Aorta (tissue), 5 donors: ENCODE results near the gene PAFAH1B2. TPM values are rescaled to one million over a fixed set of nuclear protein-coding genes. Genes with fewer than 3 reads are reported as not detected.

Experiments used
- ATAC-seq: fragments of 200-7000 bp; cut with Tn5 transposase; one replicate; pipeline ENCODE4 v1.9.1; 2022; ENCODE audit warnings: moderate library complexity; ENCODE audit not compliant: low FRiP score
- DNase-seq, 2 donors: peaks; one replicate each; pipeline ENCODE4 v3.0.0-alpha.2; 2020
- H3K27ac ChIP-seq, 2 donors: one replicate each; pipeline ENCODE4 v1.5.1; 2013; ENCODE audit warnings: low read length in 2 of 2, mild to moderate bottlenecking in 2 of 2, moderate library complexity in 2 of 2, control low read depth in 1 of 2, inconsistent platforms in 1 of 2, low read depth in 1 of 2
- H3K27me3 ChIP-seq, 2 donors: one replicate each; pipeline ENCODE4 v1.6.1; 2013; ENCODE audit warnings: control low read depth in 1 of 2, low read length in 1 of 2, mild to moderate bottlenecking in 1 of 2, moderate library complexity in 1 of 2; ENCODE audit not compliant: insufficient read depth in 2 of 2, control insufficient read depth in 1 of 2
- H3K36me3 ChIP-seq, 2 donors: one replicate each; pipeline ENCODE4 v1.6.1; 2013; ENCODE audit warnings: control low read depth in 1 of 2, low read length in 1 of 2, mild to moderate bottlenecking in 1 of 2; ENCODE audit not compliant: insufficient read depth in 2 of 2, control insufficient read depth in 1 of 2
- H3K4me1 ChIP-seq, 2 donors: one replicate each; pipeline ENCODE4 v1.6.1; 2013; ENCODE audit warnings: low read length in 2 of 2, control low read depth in 1 of 2, mild to moderate bottlenecking in 1 of 2, moderate library complexity in 1 of 2; ENCODE audit not compliant: insufficient read depth in 2 of 2, control insufficient read depth in 1 of 2
- H3K4me3 ChIP-seq, 2 donors: one replicate each; pipeline ENCODE4 v1.5.1; 2013; ENCODE audit warnings: low read length in 2 of 2, control low read depth in 1 of 2, mild to moderate bottlenecking in 1 of 2
- H3K9me3 ChIP-seq: one replicate; pipeline ENCODE4 v1.6.1; 2013; ENCODE audit warnings: mild to moderate bottlenecking, low read length; ENCODE audit not compliant: control insufficient read depth
- WGBS, 2 donors: extraction: QIAGEN DNeasy Blood & Tissue Kit; methylation state at CpG; one replicate each; pipeline ENCODE4 v1.1.7; 2013; 5-methylcytosine and 5-hydroxymethylcytosine counted together
- intact Hi-C, 2 donors: fragments of 100-400 bp; cut with DNase I; formaldehyde crosslinking; loops; one replicate each; pipeline versions ENCODE4 v1.14.2 to v1.15.0; 2022
- long read RNA-seq, 2 donors: library from polyadenylated mRNA; unstranded; transcript quantifications; one replicate each; pipeline ENCODE4 v2.0.0, GENCODE V29; 2020 to 2021
- polyA plus RNA-seq, 2 donors: library from polyadenylated mRNA; stranded (reverse); fragments of 200-250 nt; gene quantifications; one replicate each; pipeline ENCODE4 v1.2.3, GENCODE V29; 2013
- total RNA-seq, 2 donors: library from RNA; stranded (reverse); fragmentation: NEBNext Ultra II Directional; extraction: Animal tissue kit (Norgen Biotek cat#: 25700); gene quantifications; one replicate each; pipeline ENCODE4 v1.2.1, GENCODE V29; 2021
- donor health status: healthy with polysubstance abuse.
- donor health status: Bipolar disorder and iron deficiency.
- donor health status: DM: no; HTN: no; CAD: no.
- donor health status: DM: no; HTN: no; CAD: no.
- donor health status: DM: yes; HTN: yes; CAD: no.

Gene PAFAH1B2
- total RNA-seq = 10 to 100 TPM; 69.9 to 73.5 TPM
- 10 to 100 TPM; 18.2 to 20.5 TPM for polyA plus RNA-seq
- long read RNA-seq, donor 1, full-length matches to known transcripts = 6 of 61 reads
- long read RNA-seq, donor 1, partial matches to known transcripts = 0 of 61 reads
- long read RNA-seq, donor 1, other reads (novel, unspliced or antisense) = 55 of 61 reads
- long read RNA-seq, donor 2, full-length matches to known transcripts = 5 of 15 reads
- long read RNA-seq, donor 2, partial matches to known transcripts = 1 of 15 reads
- long read RNA-seq, donor 2, other reads (novel, unspliced or antisense) = 9 of 15 reads

GRCh38 chr11:117143871-117144476, at the start of gene PAFAH1B2:
TSS of gene PAFAH1B2 (plus strand) at chr11:117144287. CDS start at chr11:117152448, 8,161 bp downstream.
- ATAC-seq = peak; percentile 99
- H3K4me3 ChIP-seq = peak within 1 kb of the TSS; percentile 70 to 80
- H3K36me3 ChIP-seq = no peaks in the 10 kb centered on the region
- H3K27ac ChIP-seq = peak within 1 kb of the TSS; percentile 71 to 88
- DNase-seq = peak; percentile 97 to 98
- H3K4me1 ChIP-seq = peaks cover 0 to 2% of the 10 kb centered on the region in 2 donors
- WGBS, 2 donors = 0% methylated on average over 47 to 48 of the region's 48 CpGs
- no peaks in the 10 kb centered on the region for H3K27me3 ChIP-seq
- no peaks in the 10 kb centered on the region for H3K9me3 ChIP-seq
- intact Hi-C loops = loop anchor here in 1 of 2 donors (2.0 to 10.0 kb wide), 2 partner anchors 35 to 91 kb away; partner anchors contain the start of genes PCSK7, RNF214 and SIDT2

- no peak overlapping the region for H3K4me3 ChIP-seq
- 4% methylated on average over 4 of the region's 4 CpGs for WGBS, 2 donors
- no peaks in the 10 kb centered on the region for H3K36me3 ChIP-seq
- H3K27ac ChIP-seq = no peak overlapping the region
- H3K27me3 ChIP-seq = no peaks in the 10 kb centered on the region
- DNase-seq (no peak), ATAC-seq (no peak)
- H3K4me1 ChIP-seq = peaks cover 3 to 4% of the 10 kb centered on the region in 2 donors
- H3K9me3 ChIP-seq = no peaks in the 10 kb centered on the region
- intact Hi-C loops = loop anchor here in 1 of 2 donors (10.0 kb wide), 1 partner anchor 110 kb away; no protein-coding TSS in a partner anchor
These were observed 49.3 kb upstream of the PAFAH1B2 start for GRCh38 chr11:117094776-117095175.

- no peak overlapping the region for H3K4me3 ChIP-seq
These were observed 48.6 kb upstream of the PAFAH1B2 start for GRCh38 chr11:117095284-117096161.

GRCh38 chr11:117096201-117096991, 47.7 kb upstream of the PAFAH1B2 start:
- no peaks in the 10 kb centered on the region for H3K36me3 ChIP-seq
- ATAC-seq (no peak), DNase-seq (no peak)
- H3K4me3 ChIP-seq = peak overlapping the region in 1 of 2 donors; percentile 97
- intact Hi-C loops = loop anchor here in 1 of 2 donors (10.0 kb wide), 1 partner anchor 112 kb away; no protein-coding TSS in a partner anchor
- H3K27me3 ChIP-seq = no peaks in the 10 kb centered on the region
- 52 to 54% methylated on average over 6 of the region's 6 CpGs for WGBS, 2 donors
- peak overlapping the region; percentile 16 to 53 for H3K27ac ChIP-seq
- peaks cover 2 to 4% of the 10 kb centered on the region in 2 donors for H3K4me1 ChIP-seq
- no peaks in the 10 kb centered on the region for H3K9me3 ChIP-seq

More at GRCh38 chr11:117095284-117096161, 48.6 kb upstream of the PAFAH1B2 start:
- Histone ChIP-seq H3K27me3 (no peaks in the 10 kb centered on the region), H3K36me3 (no peaks in the 10 kb centered on the region), H3K27ac (peak overlapping the region in 1 of 2 donors; percentile 21), H3K4me1 (peaks cover 3 to 4% of the 10 kb centered on the region in 2 donors), H3K9me3 (no peaks in the 10 kb centered on the region)
- WGBS, 2 donors = 39 to 49% methylated on average over 9 of the region's 9 CpGs
- intact Hi-C loops = loop anchor here in 1 of 2 donors (10.0 kb wide), 1 partner anchor 111 kb away; no protein-coding TSS in a partner anchor
- ATAC-seq (no peak), DNase-seq (no peak)

- DNase-seq = no peak
- WGBS, 2 donors = 47 to 50% methylated on average over 6 of the region's 6 CpGs
- intact Hi-C loops = loop anchor here in 1 of 2 donors (10.0 kb wide), 1 partner anchor 112 kb away; no protein-coding TSS in a partner anchor
- no peaks in the 10 kb centered on the region for H3K27me3 ChIP-seq
- peak overlapping the region; percentile 93 to 97 for H3K4me3 ChIP-seq
- ATAC-seq = no peak
- H3K9me3 ChIP-seq = no peaks in the 10 kb centered on the region
- H3K36me3 ChIP-seq = no peaks in the 10 kb centered on the region
- peak overlapping the region; percentile 64 to 81 for H3K27ac ChIP-seq
- peaks cover 2 to 4% of the 10 kb centered on the region in 2 donors for H3K4me1 ChIP-seq
These were observed 47.1 kb upstream of the PAFAH1B2 start for GRCh38 chr11:117097014-117097388.

- ATAC-seq = no peak
- 1% methylated on average over 47 to 65 of the region's 65 CpGs for WGBS, 2 donors
- Histone ChIP-seq H3K36me3 (no peaks in the 10 kb centered on the region), H3K27me3 (no peaks in the 10 kb centered on the region), H3K4me1 (peaks cover 0 to 2% of the 10 kb centered on the region in 2 donors), H3K9me3 (no peaks in the 10 kb centered on the region), H3K27ac (peak overlapping the region; percentile 81 to 92), H3K4me3 (peak overlapping the region; percentile 93 to 97)
- intact Hi-C loops = loop anchor here in 1 of 2 donors (10.0 kb wide), 1 partner anchor 113 kb away; no protein-coding TSS in a partner anchor
- peak; percentile 66 to 86 for DNase-seq
These were observed 46.5 kb upstream of the PAFAH1B2 start for GRCh38 chr11:117097389-117098268.
